Measurements from ENCODE around the gene LARGE1.
"Not testable (repeated sequence)": the region's sequence is repeated elsewhere in the genome, so short reads cannot be mapped to it uniquely, and the experiment has no call there.

Gene LARGE1

GRCh38 chr22:33510429-33510904 lies 409.8 kb downstream of the LARGE1 start:
- DNase-seq = no peak

DNA sequence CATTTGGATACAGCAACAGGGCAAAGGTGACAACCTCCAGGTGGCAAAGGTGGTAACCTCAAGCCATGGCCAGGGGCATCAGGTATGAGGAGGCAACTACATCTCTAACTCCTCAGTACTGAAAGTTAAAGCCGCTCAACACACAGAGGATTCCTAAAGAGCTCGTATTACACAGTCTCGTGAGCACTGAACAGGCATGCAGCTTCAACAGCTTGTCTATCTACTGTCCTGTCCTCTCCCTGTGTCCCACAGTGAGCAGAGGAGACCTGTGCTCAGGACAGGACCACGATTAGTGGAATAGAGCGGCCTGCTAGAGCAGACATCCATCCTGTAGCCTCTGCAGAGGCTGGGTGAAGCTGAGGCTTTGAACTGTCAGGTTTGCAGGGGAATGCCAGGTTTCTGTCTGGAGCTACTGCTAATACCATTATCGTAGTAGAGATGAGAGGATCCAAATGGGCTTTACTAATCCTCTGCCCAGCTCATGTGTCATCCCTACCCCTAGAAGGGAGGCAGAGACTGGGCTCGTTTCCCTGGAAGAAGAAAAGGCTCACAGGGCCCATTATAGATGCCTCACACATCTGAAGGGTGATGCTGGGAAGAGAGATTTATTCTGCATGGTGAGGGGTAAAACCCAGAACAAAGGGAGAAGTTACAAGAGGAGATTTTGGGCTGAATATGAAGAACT lies 415.2 kb downstream of the LARGE1 start:
- DNase-seq = no peak

- DNase-seq = no peak
These were observed 424.2 kb downstream of the LARGE1 start for GRCh38 chr22:33496112-33496511.

- DNase-seq = no peak
These were observed 426.6 kb downstream of the LARGE1 start for GRCh38 chr22:33493476-33494205.

- DNase-seq = no peak
These were observed 428.0 kb downstream of the LARGE1 start for GRCh38 chr22:33492210-33492651.

- DNase-seq = no peak
These were observed 433.1 kb downstream of the LARGE1 start for GRCh38 chr22:33487041-33487716.

GRCh38 chr22:33481550-33481949 lies 438.7 kb downstream of the LARGE1 start:
- no peak for DNase-seq

- DNase-seq = no peak
These were observed 442.9 kb downstream of the LARGE1 start for GRCh38 chr22:33477120-33478111.

- no peak for DNase-seq
These were observed 443.6 kb downstream of the LARGE1 start for GRCh38 chr22:33476716-33477115.

- no peak for DNase-seq
These were observed 444.1 kb downstream of the LARGE1 start for GRCh38 chr22:33476206-33476605.

DNA sequence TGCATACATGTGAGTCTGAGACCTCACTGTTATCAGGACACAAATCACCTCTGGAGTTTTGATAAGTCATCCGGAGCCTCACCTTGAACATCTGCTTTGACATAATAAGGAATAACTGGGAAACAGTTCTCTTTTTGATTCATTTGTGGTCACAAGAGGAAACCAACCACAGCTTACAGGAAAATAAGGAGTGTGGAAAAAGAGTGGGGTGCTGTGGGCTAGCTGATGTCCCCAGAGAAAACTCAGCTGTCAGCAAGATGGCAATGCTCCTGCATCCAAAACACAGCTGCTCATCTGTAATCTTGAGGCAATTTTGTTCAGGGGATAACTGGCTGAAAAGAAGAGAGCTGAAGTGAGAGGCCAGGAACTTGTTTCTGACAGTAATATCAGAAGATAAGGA lies 445.7 kb downstream of the LARGE1 start:
- DNase-seq = no peak

GRCh38 chr22:33472462-33473344 lies 447.6 kb downstream of the LARGE1 start:
- DNase-seq = no peak

DNA sequence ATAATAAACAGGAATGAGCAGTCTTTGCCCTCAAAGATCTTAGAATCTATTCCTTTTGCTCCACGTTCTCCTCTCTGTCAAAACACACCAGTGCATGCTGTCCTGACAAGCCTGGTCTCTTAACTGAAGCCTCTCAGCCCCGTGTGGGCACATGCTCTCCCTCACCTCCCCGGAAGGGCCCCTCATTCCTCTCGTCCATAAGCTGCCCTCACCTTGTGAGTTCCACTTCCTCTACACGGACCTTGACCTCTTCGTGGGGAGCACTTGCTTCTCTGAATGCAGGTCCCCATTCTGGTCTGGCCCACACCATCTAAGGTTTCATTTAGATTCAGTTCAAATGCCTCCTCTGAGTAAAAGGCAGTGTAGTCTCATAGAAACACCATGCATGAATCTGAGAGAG lies 449.8 kb downstream of the LARGE1 start:
- DNase-seq = no peak

DNA sequence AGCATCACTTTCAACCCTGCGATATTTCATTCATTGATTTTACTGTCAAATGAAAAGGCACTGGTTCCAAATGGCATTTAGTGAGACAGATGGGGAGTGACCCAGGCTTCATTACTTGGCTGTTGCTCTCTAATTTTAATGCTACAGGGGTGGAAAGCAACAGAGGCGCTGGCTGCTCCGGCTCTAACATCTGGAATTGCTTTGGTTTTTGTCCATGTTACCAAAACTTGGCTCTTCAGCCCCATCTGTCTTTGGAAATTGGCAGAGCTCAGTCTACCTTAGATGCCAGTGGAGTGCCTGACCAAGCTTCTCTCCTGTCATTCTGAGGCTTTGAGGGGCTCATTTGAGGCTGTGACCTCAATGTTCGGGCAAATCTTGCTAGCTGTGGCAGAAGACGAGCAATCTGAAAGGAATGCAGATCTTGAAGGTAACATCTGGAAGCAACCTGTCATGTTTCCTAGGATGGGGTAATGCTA lies 452.6 kb downstream of the LARGE1 start:
- DNase-seq = no peak

GRCh38 chr22:33467080-33467479 lies 453.2 kb downstream of the LARGE1 start:
- no peak for DNase-seq

GRCh38 chr22:33465554-33465953 lies 454.7 kb downstream of the LARGE1 start:
- DNase-seq = no peak

- no peak for DNase-seq
These were observed 455.6 kb downstream of the LARGE1 start for GRCh38 chr22:33464698-33465097.

DNA sequence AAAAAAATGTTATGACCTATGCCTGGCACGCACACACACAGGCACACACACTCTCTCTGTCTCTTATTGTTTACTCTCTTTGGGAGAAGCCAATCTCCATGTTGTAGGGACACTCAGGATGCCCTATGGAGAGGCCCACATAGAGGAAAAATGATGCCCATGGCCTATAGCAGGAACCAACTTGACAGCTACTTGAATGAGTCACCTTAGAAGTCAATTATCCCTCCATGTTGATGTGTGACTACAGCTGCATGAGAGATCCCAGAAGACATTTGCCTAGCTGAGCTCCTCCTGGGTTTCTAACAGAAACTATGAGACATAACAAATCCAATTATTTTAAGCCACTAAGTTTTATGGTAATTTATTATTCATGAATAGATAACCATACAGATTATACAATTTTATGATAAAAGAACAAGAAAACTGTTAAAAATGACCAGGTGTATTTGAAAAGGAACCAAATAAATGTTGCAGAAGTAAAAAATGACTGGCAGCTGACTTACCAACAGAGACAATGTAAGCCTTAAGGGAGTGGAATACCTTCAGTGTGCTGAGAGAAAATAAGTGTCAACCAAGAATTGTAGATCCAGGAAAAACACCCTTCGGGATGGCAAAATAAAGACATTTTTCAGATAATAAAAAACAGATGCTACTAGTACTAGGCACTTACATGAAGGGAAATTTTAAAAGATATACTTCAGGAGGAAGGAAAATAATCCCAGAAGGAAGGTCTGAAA lies 458.4 kb downstream of the LARGE1 start:
- no peak for DNase-seq

- not testable (repeated sequence) for DNase-seq
These were observed 459.0 kb downstream of the LARGE1 start for GRCh38 chr22:33461245-33461644.

DNA sequence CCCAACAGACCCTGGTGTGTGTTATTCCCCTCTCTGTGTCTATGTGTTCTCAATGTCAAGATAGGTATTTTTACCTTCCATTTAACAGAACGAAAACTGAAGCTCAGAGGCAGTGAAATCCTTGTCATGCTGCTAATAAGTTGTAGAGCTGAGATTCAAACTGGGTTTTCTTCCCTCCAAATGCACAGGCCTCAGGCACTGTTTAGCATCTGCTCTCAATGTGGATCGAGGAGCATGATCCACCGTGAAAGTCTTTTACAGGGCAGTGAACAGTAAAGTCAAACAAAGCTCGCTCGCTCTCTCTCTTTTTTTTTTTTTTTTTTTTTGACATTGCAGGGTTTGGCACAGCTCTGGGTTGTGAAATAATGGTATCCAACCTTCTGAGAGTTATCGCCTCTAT lies 461.1 kb downstream of the LARGE1 start:
- DNase-seq = no peak

GRCh38 chr22:33456511-33456910 lies 463.8 kb downstream of the LARGE1 start:
- no peak for DNase-seq

Data from hematopoietic multipotent progenitor cell treated with erythropoietin and hydrocortisone succinate and interleukin-3 and kit ligand, for 8 days (in vitro differentiated cells).